ENCODE data around the gene ENTHD1.

ENTHD1 gene

DNA sequence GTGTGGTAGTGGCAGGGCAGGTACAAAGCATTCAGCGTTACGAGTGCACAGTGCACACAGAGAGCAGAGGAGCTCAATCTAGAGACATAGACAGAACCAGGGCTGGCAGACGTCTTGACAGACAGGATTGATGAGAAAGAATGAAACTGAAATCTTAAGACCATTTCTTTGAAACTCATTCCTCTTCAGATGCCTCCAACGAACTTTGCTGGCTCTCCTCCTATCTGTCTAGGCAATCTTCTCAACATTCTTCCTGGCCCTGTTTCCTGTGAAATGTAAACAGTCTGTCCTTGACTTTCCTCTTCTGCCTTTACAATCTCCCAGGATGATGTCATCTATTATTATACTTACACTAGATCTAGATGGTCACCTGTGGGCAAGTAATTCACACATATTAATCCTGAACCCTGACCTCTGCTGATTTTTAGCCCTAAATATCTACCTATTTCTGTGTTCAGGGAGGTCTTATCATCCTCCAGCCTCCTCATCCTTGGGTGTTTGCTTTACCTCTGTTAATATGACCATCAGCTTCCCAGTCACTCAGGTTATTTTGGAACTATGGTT, 119.5 kb downstream of the ENTHD1 start:
- peak; percentile 4 to 58 for DNase-seq (ENCODE audit: low read depth in 1 of 2, low spot score in 1 of 2)
- in situ Hi-C loops (cut with HindIII; ENCODE audit: low pct_unique_long_range_greater_than_20kb, low sequenced_read_pairs) = no loop called here
- TF ChIP-seq JUND (IDR thresholded peaks at IDR 0.05; ENCODE audit: low read depth) = no peak

DNA sequence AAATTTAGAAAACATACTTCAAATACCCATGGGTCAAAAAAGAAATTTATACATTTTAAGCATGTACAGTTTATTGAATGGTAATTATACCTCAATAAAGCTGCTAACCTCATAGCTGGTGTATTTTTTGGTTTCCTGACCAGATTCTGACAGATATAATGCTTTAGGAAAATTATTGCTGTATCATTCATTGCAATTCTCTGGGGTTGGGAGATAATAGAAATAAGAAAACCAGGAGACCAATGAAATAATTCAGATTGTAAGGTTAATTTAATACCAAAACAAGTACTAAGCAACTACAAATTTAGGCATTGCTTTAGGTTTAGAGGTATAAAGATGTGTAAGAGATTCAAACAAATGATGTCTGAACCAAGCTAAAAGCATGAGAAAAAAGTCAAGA, 120.1 kb downstream of the ENTHD1 start:
- no peak for DNase-seq (ENCODE audit: low read depth in 1 of 2, low spot score in 1 of 2)
- in situ Hi-C loops (cut with HindIII; ENCODE audit: low pct_unique_long_range_greater_than_20kb, low sequenced_read_pairs) = no loop called here
- TF ChIP-seq JUND (IDR thresholded peaks at IDR 0.05; ENCODE audit: low read depth) = no peak

DNA sequence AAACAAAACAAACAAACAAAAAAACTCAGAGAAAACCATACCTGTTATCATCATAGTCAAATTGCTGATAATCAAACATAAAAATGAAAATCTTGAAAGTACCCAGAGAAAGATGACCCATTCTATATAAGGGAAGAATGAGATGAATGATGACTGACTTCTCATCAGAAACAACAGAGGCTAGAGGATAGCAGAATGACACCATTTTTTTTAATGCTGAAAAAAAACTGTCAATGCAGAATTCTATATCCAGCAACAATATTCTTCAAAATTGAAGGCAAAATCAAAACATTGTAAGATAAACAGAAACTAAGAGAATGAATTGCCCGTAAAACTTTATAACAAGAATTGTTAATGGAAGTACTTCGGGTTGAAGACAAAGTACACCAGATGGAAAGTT, 122.1 kb downstream of the ENTHD1 start:
- no peak for DNase-seq (ENCODE audit: low read depth in 1 of 2, low spot score in 1 of 2)
- in situ Hi-C loops (cut with HindIII; ENCODE audit: low pct_unique_long_range_greater_than_20kb, low sequenced_read_pairs) = no loop called here
- no peak for TF ChIP-seq JUND (IDR thresholded peaks at IDR 0.05; ENCODE audit: low read depth)

DNA sequence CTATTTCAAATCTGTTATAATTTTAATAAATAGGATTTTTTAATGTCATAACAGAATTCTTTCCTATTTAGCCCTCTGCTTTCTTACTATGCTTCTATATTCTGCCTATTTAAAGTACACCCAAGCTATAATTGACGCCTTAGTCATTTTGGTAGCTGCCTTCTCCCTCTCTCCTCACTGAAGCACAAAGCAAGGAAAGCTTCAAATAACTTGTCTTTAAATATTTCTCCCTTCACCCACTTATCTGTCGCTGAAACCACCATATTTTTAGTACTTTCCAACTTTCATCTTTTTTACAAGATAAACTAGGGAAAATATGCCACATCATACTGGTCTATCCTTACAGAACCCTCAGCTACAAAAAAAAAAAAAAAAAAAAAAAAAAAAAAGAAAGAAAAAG, 127.9 kb downstream of the ENTHD1 start:
- DNase-seq (ENCODE audit: low read depth in 1 of 2, low spot score in 1 of 2) = no peak
- in situ Hi-C loops (cut with HindIII; ENCODE audit: low pct_unique_long_range_greater_than_20kb, low sequenced_read_pairs) = no loop called here
- no peak for TF ChIP-seq JUND (IDR thresholded peaks at IDR 0.05; ENCODE audit: low read depth)

DNA sequence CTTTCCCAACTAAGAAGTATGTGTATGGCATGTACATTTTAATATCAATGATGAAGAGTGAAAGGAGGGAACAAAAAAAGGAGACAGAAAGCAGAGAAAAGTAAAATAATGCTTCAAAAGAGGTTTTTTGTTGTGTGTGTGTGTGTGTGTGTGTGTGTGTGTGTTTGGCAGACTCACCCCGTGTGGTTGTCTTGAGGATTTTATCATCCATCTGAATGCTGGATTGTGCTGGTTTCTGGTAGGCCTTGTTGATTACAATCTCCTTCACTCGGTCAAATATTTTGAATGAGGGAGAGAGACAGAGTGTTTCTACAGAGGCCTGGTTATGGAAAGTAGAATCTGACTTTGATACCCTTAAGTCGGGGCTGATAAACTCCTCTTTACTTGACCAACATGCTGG, 128.5 kb downstream of the ENTHD1 start:
- no peak for TF ChIP-seq JUND (IDR thresholded peaks at IDR 0.05; ENCODE audit: low read depth)
- DNase-seq (ENCODE audit: low read depth in 1 of 2, low spot score in 1 of 2) = peak in 1 of 2 experiments; percentile 7
- in situ Hi-C loops (cut with HindIII; ENCODE audit: low pct_unique_long_range_greater_than_20kb, low sequenced_read_pairs) = no loop called here

DNA sequence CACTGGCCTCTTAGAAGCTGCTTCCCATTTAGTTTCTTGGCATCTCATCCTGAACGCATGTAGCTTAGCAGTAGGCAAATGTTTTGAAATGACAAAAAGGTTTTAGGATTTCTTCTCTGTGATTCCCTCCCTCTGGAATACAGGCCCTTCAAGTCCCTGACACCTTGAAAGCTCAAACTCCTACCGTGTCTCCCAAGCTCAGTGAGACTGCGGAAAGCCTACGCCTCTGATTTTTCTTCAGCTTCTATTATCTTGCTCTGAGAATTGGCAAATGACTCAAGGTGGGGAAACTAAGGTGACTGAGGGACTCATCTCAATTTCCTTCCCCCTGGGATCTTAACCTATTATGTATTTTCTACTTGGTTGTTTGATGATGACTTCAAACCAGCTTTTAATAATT, 130.3 kb downstream of the ENTHD1 start:
- in situ Hi-C loops (cut with HindIII; ENCODE audit: low pct_unique_long_range_greater_than_20kb, low sequenced_read_pairs) = no loop called here
- no peak for DNase-seq (ENCODE audit: low read depth in 1 of 2, low spot score in 1 of 2)
- TF ChIP-seq JUND (IDR thresholded peaks at IDR 0.05; ENCODE audit: low read depth) = no peak

DNA sequence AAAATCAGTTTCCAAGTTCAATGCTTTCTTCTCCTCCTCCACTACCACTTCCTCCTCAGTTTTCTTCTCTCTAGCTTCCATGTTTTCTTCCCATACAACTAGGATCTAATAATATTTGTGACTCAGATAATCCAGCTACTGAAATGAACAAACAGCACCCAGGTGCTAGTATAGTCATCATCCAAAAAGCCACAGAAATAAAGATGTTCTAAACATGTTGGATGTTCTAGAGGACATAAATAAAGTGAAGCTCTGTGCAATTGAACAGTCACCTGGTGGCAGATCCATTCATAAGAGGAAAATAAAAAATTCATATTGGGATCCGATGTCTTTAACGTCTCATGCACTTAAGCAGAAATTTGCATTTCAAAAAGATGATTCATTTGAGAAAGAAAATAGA, 142.8 kb downstream of the ENTHD1 start:
- DNase-seq (ENCODE audit: low read depth in 1 of 2, low spot score in 1 of 2) = no peak
- in situ Hi-C loops (cut with HindIII; ENCODE audit: low pct_unique_long_range_greater_than_20kb, low sequenced_read_pairs) = no loop called here
- no peak for TF ChIP-seq JUND (IDR thresholded peaks at IDR 0.05; ENCODE audit: low read depth)

DNA sequence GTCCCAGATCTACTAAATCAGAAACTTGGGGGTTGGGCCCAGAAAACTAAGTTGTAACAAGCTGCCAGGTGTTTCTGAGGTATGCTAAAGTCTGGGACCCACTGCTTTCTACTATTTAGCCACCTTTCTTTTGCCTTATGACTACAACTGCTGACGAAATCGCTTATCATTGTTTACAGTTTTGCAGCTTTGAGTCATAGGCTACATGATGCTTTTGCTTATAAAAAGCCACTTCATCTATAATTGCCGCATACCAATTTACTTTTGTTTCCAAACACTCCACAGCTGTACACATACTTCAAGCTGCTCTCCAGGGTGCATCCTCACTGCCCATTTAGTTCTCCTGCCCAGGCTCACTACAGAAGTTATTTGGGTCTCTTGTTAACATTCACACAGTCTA, 144.7 kb downstream of the ENTHD1 start:
- DNase-seq (ENCODE audit: low read depth in 1 of 2, low spot score in 1 of 2) = no peak
- in situ Hi-C loops (cut with HindIII; ENCODE audit: low pct_unique_long_range_greater_than_20kb, low sequenced_read_pairs) = no loop called here
- no peak for TF ChIP-seq JUND (IDR thresholded peaks at IDR 0.05; ENCODE audit: low read depth)

DNA sequence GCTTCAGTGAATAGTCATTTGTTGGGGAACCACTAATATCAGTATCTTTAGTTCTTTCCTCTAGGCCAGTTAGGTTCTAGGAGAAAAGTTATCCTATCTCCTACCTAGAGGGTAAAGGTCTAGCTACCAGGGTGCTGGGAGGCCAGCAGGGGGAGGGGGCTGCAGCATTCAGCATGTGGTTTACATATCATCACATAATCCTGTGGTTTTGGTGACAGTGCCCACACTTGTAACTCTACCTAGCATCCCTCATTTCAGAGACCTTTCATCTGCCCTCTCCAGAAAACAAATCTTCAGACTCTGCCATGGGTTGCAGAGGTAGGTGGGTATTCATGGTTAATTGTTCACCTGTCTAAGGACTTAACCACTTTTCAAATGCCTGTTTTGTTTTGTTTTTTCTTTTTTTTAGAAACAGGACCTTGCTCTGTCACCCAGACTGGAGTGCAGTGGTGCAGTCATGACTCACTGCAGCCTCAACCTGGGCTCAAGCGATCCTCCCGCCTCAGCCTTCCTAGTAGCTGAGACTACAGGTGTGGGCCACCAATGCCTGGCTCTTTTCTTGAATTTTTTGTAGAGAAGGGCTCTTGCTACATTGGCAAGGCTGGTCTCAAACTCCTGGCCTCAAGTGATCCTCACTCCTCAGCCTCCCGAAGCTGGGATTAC, 146.8 kb downstream of the ENTHD1 start:
- DNase-seq (ENCODE audit: low read depth in 1 of 2, low spot score in 1 of 2) = no peak
- TF ChIP-seq JUND (IDR thresholded peaks at IDR 0.05; ENCODE audit: low read depth) = no peak
- in situ Hi-C loops (cut with HindIII; ENCODE audit: low pct_unique_long_range_greater_than_20kb, low sequenced_read_pairs) = no loop called here

DNA sequence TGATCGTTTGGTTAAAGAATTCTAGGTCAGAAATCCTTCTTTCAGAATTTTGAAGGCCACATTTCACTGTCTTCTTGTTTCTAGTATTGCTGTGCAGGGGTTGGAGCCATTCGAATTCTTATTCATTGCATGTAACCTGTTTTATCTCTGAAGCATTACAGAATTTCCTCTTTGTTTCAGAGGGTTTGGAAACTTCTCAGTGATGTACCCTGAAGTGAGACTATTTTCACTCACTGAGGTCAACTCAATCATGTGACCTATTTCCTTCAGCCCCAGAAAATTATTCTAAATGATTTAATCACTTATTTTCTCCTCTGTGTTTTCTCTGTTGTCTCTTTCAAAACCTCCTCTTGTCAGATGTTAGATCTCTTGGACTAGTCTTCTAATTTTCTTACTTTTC, 147.8 kb downstream of the ENTHD1 start:
- no peak for DNase-seq (ENCODE audit: low read depth in 1 of 2, low spot score in 1 of 2)
- in situ Hi-C loops (cut with HindIII; ENCODE audit: low pct_unique_long_range_greater_than_20kb, low sequenced_read_pairs) = no loop called here

DNA sequence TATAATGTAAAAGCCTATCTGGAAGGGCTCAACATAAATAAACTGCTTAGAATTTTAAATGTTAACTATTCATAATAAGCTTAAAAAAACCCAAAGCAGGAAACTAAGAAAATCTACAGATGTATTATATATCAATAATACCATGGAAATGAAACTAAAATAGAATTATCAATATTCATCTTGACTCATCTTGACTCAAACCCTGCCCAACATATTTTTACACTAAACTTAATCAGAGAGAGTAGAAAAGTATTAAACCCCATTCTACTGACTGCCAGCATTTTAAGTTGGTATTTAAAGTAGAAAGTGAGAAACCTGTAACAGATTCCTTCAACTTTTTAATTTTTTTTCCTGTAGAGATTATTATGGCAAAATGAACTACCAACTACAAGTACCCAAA, 149.2 kb downstream of the ENTHD1 start:
- no peak for DNase-seq (ENCODE audit: low read depth in 1 of 2, low spot score in 1 of 2)
- TF ChIP-seq JUND (IDR thresholded peaks at IDR 0.05; ENCODE audit: low read depth) = no peak
- in situ Hi-C loops (cut with HindIII; ENCODE audit: low pct_unique_long_range_greater_than_20kb, low sequenced_read_pairs) = no loop called here

More for the DNA sequence above, 147.8 kb downstream of the ENTHD1 start:
- no peak for TF ChIP-seq JUND (IDR thresholded peaks at IDR 0.05; ENCODE audit: low read depth)

DNA sequence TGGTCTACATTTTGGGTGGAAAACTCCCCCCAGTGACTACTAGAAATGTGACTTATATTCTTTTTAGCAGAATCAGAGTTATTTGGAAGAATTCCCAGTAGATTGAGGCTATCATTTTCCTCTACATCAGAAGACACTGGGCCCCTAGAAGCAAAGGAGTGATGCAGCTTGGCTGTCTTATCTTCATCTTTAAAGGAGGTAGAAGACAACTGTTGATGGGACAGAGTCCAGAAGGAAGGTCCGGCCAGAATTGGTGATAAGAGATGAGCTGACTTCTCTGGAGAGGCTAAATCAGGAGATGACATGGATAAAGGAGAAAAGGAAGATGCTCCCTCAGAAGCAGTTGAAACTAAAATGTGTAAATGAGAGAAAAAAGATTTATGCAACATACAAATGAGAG, 149.6 kb downstream of the ENTHD1 start:
- in situ Hi-C loops (cut with HindIII; ENCODE audit: low pct_unique_long_range_greater_than_20kb, low sequenced_read_pairs) = no loop called here
- no peak for TF ChIP-seq JUND (IDR thresholded peaks at IDR 0.05; ENCODE audit: low read depth)
- no peak for DNase-seq (ENCODE audit: low read depth in 1 of 2, low spot score in 1 of 2)

DNA sequence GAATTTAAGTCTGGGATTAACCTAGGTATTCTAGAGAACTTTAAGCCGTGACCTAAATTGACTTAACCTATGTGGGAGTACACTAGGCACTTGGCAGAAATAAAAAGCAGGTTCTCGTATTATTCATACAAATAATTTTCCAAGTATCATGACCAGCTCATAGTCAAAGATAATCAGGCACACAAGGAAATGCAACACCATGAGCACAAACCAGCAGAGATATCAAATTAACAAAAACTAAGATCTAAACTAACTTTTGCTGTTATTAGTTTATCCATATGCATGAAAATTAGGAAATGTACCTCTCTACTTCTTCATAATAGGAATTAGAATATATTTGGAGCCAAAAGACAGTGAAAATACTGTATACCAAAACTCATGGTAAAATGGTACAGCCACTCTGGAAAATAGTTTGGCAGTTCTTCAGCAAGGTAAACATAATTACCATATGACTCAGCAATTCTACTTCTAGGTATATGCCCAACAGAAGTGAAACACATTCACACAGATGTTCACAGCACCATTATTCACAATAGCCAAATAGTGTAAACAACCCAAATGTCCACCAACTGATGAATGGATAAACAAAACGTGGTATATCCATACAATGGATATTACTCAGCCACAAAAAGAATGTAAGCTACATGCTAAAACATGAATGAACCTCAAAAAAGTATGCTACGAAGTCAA, 154.1 kb downstream of the ENTHD1 start:
- DNase-seq (ENCODE audit: low read depth in 1 of 2, low spot score in 1 of 2) = peak in 1 of 2 experiments; percentile 28
- in situ Hi-C loops (cut with HindIII; ENCODE audit: low pct_unique_long_range_greater_than_20kb, low sequenced_read_pairs) = no loop called here
- TF ChIP-seq JUND (IDR thresholded peaks at IDR 0.05; ENCODE audit: low read depth) = no peak

Data from T47D (cell line).